Neural progenitor cell (in vitro differentiated cells): Measurements from ENCODE around the gene ALK. TPM values are rescaled to one million over a fixed set of nuclear protein-coding genes. Genes with fewer than 3 reads are reported as not detected.
"Not testable (repeated sequence)": the region's sequence is repeated elsewhere in the genome, so short reads cannot be mapped to it uniquely, and the experiment has no call there.

Source experiments
- DNase-seq: peaks from one replicate; pipeline ENCODE4 v3.0.0-alpha.2; 2016; ENCODE audit warnings: low spot score
- H2AFZ ChIP-seq: fragments of 200-600 bp; sonication (generic); replicated peaks from 2 replicates; pipeline ENCODE4 v1.6.1; 2016; ENCODE audit warnings: antibody characterized with exemption
- H3F3A ChIP-seq: fragments of 200-600 bp; sonication (generic); 2 replicates; pipeline ENCODE4 v1.6.1; 2016; ENCODE audit warnings: antibody characterized with exemption, low read depth
- H3K27ac ChIP-seq: fragments of 200-600 bp; sonication (generic); 2 replicates; pipeline ENCODE4 v1.5.1; 2016; ENCODE audit warnings: mild to moderate bottlenecking
- H3K27me3 ChIP-seq: fragments of 200-600 bp; sonication (generic); 2 replicates; pipeline ENCODE4 v1.6.1; 2016; ENCODE audit warnings: mild to moderate bottlenecking, moderate library complexity
- H3K36me3 ChIP-seq: fragments of 200-600 bp; sonication (generic); 2 replicates; pipeline ENCODE4 v1.5.1; 2016
- H3K4me1 ChIP-seq: fragments of 200-600 bp; sonication (generic); 2 replicates; pipeline ENCODE4 v1.6.1; 2016; ENCODE audit warnings: mixed run types
- H3K4me2 ChIP-seq: fragments of 200-600 bp; sonication (generic); 2 replicates; pipeline ENCODE4 v1.6.1; 2016
- H3K4me3 ChIP-seq: fragments of 200-600 bp; sonication (generic); 2 replicates; pipeline ENCODE4 v1.5.1; 2016
- H3K79me2 ChIP-seq: fragments of 200-600 bp; sonication (generic); 2 replicates; pipeline ENCODE4 v1.6.1; 2016; ENCODE audit warnings: low read depth
- H3K9ac ChIP-seq: fragments of 200-600 bp; sonication (generic); 2 replicates; pipeline ENCODE4 v1.6.1; 2016
- H3K9me3 ChIP-seq: fragments of 200-600 bp; sonication (generic); 2 replicates; pipeline ENCODE4 v1.5.1; 2016; ENCODE audit warnings: low read depth
- H4K20me1 ChIP-seq: fragments of 200-600 bp; sonication (generic); 2 replicates; pipeline ENCODE4 v1.6.1; 2016; ENCODE audit warnings: low read depth
- H3K27ac Mint-ChIP-seq: 3 replicates; pipeline ENCODE4 v1.8.0; 2021; ENCODE audit warnings: mixed read lengths
- H3K27me3 Mint-ChIP-seq: 2 replicates; pipeline ENCODE4 v1.8.0; 2022; ENCODE audit warnings: low read depth, mild to moderate bottlenecking, inconsistent platforms, moderate library complexity, mixed read lengths; ENCODE audit not compliant: insufficient read depth
- H3K36me3 Mint-ChIP-seq: 3 replicates; pipeline ENCODE4 v1.8.0; 2021; ENCODE audit warnings: mixed read lengths
- H3K4me1 Mint-ChIP-seq: 3 replicates; pipeline ENCODE4 v1.8.0; 2021; ENCODE audit warnings: mixed read lengths
- H3K4me3 Mint-ChIP-seq: 3 replicates; pipeline ENCODE4 v1.8.0; 2021; ENCODE audit warnings: mild to moderate bottlenecking, moderate library complexity, mixed read lengths
- H3K9me3 Mint-ChIP-seq: 3 replicates; pipeline ENCODE4 v1.8.0; 2020; ENCODE audit warnings: mixed read lengths
- CTCF ChIP-seq: fragments of 200-600 bp; sonication (generic); IDR thresholded peaks from 2 replicates; pipeline ENCODE4 v1.5.1; 2017; ENCODE audit warnings: antibody characterized with exemption, mild to moderate bottlenecking
- EZH2 ChIP-seq: fragments of 200-600 bp; sonication (generic); IDR thresholded peaks from 2 replicates; pipeline ENCODE4 v1.6.1; 2017; ENCODE audit warnings: antibody characterized with exemption, mild to moderate bottlenecking, moderate library complexity
- EZH2phosphoT487 ChIP-seq: fragments of 200-600 bp; sonication (generic); IDR thresholded peaks from 2 replicates; pipeline ENCODE4 v1.6.1; 2017; ENCODE audit warnings: antibody characterized with exemption
- total RNA-seq: library from RNA; depleted of rRNA; stranded (reverse); fragments of >200 nt; gene quantifications from 2 replicates; pipeline ENCODE4 v1.2.3, GENCODE V29; 2015; ENCODE audit warnings: low replicate concordance

ALK gene
- total RNA-seq, 1 donor from 2014 or later, result not detected

- H3K4me3 ChIP-seq, result no peak overlapping the region
- no peak overlapping the region for H3K27ac Mint-ChIP-seq
- no peaks in the 10 kb centered on the region for H3K9me3 ChIP-seq
- no peaks in the 10 kb centered on the region for H3F3A ChIP-seq
- H3K36me3 Mint-ChIP-seq, result no peaks in the 10 kb centered on the region
- no peak overlapping the region for H3K4me3 Mint-ChIP-seq
- no peak overlapping the region for H3K9ac ChIP-seq
- H3K27ac ChIP-seq, result no peak overlapping the region
- no peak overlapping the region for H3K4me2 ChIP-seq
- H2AFZ ChIP-seq, result no peak overlapping the region
- no peaks in the 10 kb centered on the region for H3K79me2 ChIP-seq
- DNase-seq, result no peak
- no peaks in the 10 kb centered on the region for H3K4me1 Mint-ChIP-seq
- no peaks in the 10 kb centered on the region for H3K36me3 ChIP-seq
- H3K27me3 ChIP-seq, result no peaks in the 10 kb centered on the region
- no peaks in the 10 kb centered on the region for H4K20me1 ChIP-seq
- no peak for TF ChIP-seq EZH2phosphoT487
- no peak for TF ChIP-seq CTCF
- no peak for TF ChIP-seq EZH2
- H3K27me3 Mint-ChIP-seq, result no peaks in the 10 kb centered on the region
- peaks cover 19% of the 10 kb centered on the region for H3K9me3 Mint-ChIP-seq
- H3K4me1 ChIP-seq, result no peaks in the 10 kb centered on the region
These were observed 89.8 kb downstream of the ALK start for GRCh38 chr2:29831560-29831959.

- Histone ChIP-seq H3K27me3 (no peaks in the 10 kb centered on the region), H3F3A (no peaks in the 10 kb centered on the region), H2AFZ (no peak overlapping the region), H3K27ac (no peak overlapping the region), H3K9me3 (no peaks in the 10 kb centered on the region), H3K4me1 (no peaks in the 10 kb centered on the region), H3K4me3 (no peak overlapping the region), H3K79me2 (no peaks in the 10 kb centered on the region), H3K9ac (no peak overlapping the region), H4K20me1 (no peaks in the 10 kb centered on the region), H3K36me3 (no peaks in the 10 kb centered on the region), H3K4me2 (no peak overlapping the region)
- Mint-ChIP-seq H3K9me3 (peaks cover 17% of the 10 kb centered on the region), H3K4me3 (no peak overlapping the region), H3K36me3 (no peaks in the 10 kb centered on the region), H3K27me3 (no peaks in the 10 kb centered on the region), H3K4me1 (no peaks in the 10 kb centered on the region), H3K27ac (no peak overlapping the region)
- DNase-seq, result no peak
- TF ChIP-seq CTCF, result no peak
- TF ChIP-seq EZH2phosphoT487, result no peak
These were observed 91.5 kb downstream of the ALK start for GRCh38 chr2:29829841-29830240.

- H3F3A ChIP-seq, H3K36me3 Mint-ChIP-seq, H3K4me3 Mint-ChIP-seq, H4K20me1 ChIP-seq, H3K36me3 ChIP-seq, H3K27ac ChIP-seq, H3K9ac ChIP-seq, DNase-seq, H3K9me3 ChIP-seq, H3K4me3 ChIP-seq, H2AFZ ChIP-seq, H3K4me2 ChIP-seq, H3K27me3 Mint-ChIP-seq, H3K27ac Mint-ChIP-seq, H3K4me1 ChIP-seq, H3K27me3 ChIP-seq, H3K79me2 ChIP-seq, H3K4me1 Mint-ChIP-seq: not testable (repeated sequence)
- H3K9me3 Mint-ChIP-seq, result peaks cover 26% of the 10 kb centered on the region
These were observed 97.2 kb downstream of the ALK start for GRCh38 chr2:29824145-29824544.

GRCh38 chr2:29821591-29821990 lies 99.8 kb downstream of the ALK start:
- no peak overlapping the region for H3K27ac Mint-ChIP-seq

More at GRCh38 chr2:29821591-29821990, 99.8 kb downstream of the ALK start:
- Histone ChIP-seq H2AFZ (no peak overlapping the region), H3K4me2 (no peak overlapping the region), H3F3A (no peaks in the 10 kb centered on the region), H3K4me3 (no peak overlapping the region), H3K4me1 (no peaks in the 10 kb centered on the region), H3K9me3 (no peaks in the 10 kb centered on the region), H3K27ac (no peak overlapping the region), H3K27me3 (no peaks in the 10 kb centered on the region), H3K36me3 (no peaks in the 10 kb centered on the region), H3K79me2 (no peaks in the 10 kb centered on the region), H4K20me1 (no peaks in the 10 kb centered on the region), H3K9ac (no peak overlapping the region)
- no peak for DNase-seq
- H3K9me3 Mint-ChIP-seq, result peaks cover 23% of the 10 kb centered on the region
- peaks cover 8% of the 10 kb centered on the region for H3K36me3 Mint-ChIP-seq
- H3K4me1 Mint-ChIP-seq, result peaks cover 15% of the 10 kb centered on the region
- TF ChIP-seq CTCF, result no peak
- TF ChIP-seq EZH2, result no peak
- no peak for TF ChIP-seq EZH2phosphoT487
- no peak overlapping the region for H3K4me3 Mint-ChIP-seq
- H3K27me3 Mint-ChIP-seq, result peaks cover 5% of the 10 kb centered on the region
